Upper lobe of left lung (tissue), 4 donors: Measurements from ENCODE around the gene SYN1.

Source experiments
- EP300 ChIP-seq, 4 donors: sonication (generic); formaldehyde crosslinking; IDR thresholded peaks; one replicate each; pipeline ENCODE4 v1.5.1; 2017; ENCODE audit warnings: antibody characterized with exemption in 4 of 4, control low read depth in 2 of 4
- TF ChIP-seq, protein P1 (sequence below), 6 experiments: fragments of 450-650 bp in 4 of 6; fragments of 200-600 bp in 2 of 6; sonication (generic) in 2 of 6; IDR thresholded peaks; one replicate each; pipeline ENCODE4 v1.5.1; 2016 to 2019; ENCODE audit warnings: antibody characterized with exemption in 6 of 6

GRCh38 chrX:47570794-47571193 is 48.9 kb downstream of the SYN1 start:
- TF ChIP-seq EP300 (IDR thresholded peaks at IDR 0.05): no peak
- TF ChIP-seq, protein P1, sequence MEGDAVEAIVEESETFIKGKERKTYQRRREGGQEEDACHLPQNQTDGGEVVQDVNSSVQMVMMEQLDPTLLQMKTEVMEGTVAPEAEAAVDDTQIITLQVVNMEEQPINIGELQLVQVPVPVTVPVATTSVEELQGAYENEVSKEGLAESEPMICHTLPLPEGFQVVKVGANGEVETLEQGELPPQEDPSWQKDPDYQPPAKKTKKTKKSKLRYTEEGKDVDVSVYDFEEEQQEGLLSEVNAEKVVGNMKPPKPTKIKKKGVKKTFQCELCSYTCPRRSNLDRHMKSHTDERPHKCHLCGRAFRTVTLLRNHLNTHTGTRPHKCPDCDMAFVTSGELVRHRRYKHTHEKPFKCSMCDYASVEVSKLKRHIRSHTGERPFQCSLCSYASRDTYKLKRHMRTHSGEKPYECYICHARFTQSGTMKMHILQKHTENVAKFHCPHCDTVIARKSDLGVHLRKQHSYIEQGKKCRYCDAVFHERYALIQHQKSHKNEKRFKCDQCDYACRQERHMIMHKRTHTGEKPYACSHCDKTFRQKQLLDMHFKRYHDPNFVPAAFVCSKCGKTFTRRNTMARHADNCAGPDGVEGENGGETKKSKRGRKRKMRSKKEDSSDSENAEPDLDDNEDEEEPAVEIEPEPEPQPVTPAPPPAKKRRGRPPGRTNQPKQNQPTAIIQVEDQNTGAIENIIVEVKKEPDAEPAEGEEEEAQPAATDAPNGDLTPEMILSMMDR (IDR thresholded peaks at IDR 0.05): no peak
